ENCODE data around the gene ZNF717. TPM values are rescaled to one million over a fixed set of nuclear protein-coding genes. Genes with fewer than 3 reads are reported as not detected.
"Not testable (repeated sequence)": the region's sequence is repeated elsewhere in the genome, so short reads cannot be mapped to it uniquely, and the experiment has no call there.

Gene ZNF717
- total RNA-seq, 1 donor from 2014 or later = 5.3 TPM

GRCh38 chr3:75781079-75781745, 4.1 kb downstream of the ZNF717 start:
- H3K9me3 Mint-ChIP-seq (ENCODE audit: unreplicated experiment) = peaks cover 26% of the 10 kb centered on the region
- TF ChIP-seq CTCF (IDR thresholded peaks at IDR 0.05; ENCODE audit: unreplicated experiment) = no peak

GRCh38 chr3:75777742-75778141, 7.6 kb downstream of the ZNF717 start:
- peak overlapping the region; percentile 53 for H3K4me3 Mint-ChIP-seq (ENCODE audit: unreplicated experiment)
- not testable (repeated sequence) for DNase-seq (ENCODE audit: low spot score); H3K27me3 Mint-ChIP-seq (ENCODE audit: unreplicated experiment); H3K27ac Mint-ChIP-seq (ENCODE audit: unreplicated experiment); H3K4me1 Mint-ChIP-seq (ENCODE audit: unreplicated experiment)
- peaks cover 47% of the 10 kb centered on the region for H3K36me3 Mint-ChIP-seq (ENCODE audit: low read depth, unreplicated experiment)
- peaks cover 26% of the 10 kb centered on the region for H3K9me3 Mint-ChIP-seq (ENCODE audit: unreplicated experiment)

More at GRCh38 chr3:75781079-75781745, 4.1 kb downstream of the ZNF717 start:
- DNase-seq (ENCODE audit: low spot score) = no peak
- no peak overlapping the region for H3K27ac Mint-ChIP-seq (ENCODE audit: unreplicated experiment)
- no peaks in the 10 kb centered on the region for H3K4me1 Mint-ChIP-seq (ENCODE audit: unreplicated experiment)
- peaks cover 52% of the 10 kb centered on the region for H3K36me3 Mint-ChIP-seq (ENCODE audit: low read depth, unreplicated experiment)
- H3K27me3 Mint-ChIP-seq (ENCODE audit: unreplicated experiment) = peaks cover 12% of the 10 kb centered on the region
- no peak overlapping the region for H3K4me3 Mint-ChIP-seq (ENCODE audit: unreplicated experiment)

GRCh38 chr3:75771631-75772030, 13.7 kb downstream of the ZNF717 start:
- not testable (repeated sequence) for H3K4me3 Mint-ChIP-seq (ENCODE audit: unreplicated experiment); H3K4me1 Mint-ChIP-seq (ENCODE audit: unreplicated experiment); H3K9me3 Mint-ChIP-seq (ENCODE audit: unreplicated experiment); H3K27me3 Mint-ChIP-seq (ENCODE audit: unreplicated experiment); H3K36me3 Mint-ChIP-seq (ENCODE audit: low read depth, unreplicated experiment); H3K27ac Mint-ChIP-seq (ENCODE audit: unreplicated experiment); DNase-seq (ENCODE audit: low spot score)

GRCh38 chr3:75768303-75769017, 16.9 kb downstream of the ZNF717 start:
- H3K9me3 Mint-ChIP-seq (ENCODE audit: unreplicated experiment) = no peaks in the 10 kb centered on the region
- no peak overlapping the region for H3K4me3 Mint-ChIP-seq (ENCODE audit: unreplicated experiment)
- peaks cover 4% of the 10 kb centered on the region for H3K36me3 Mint-ChIP-seq (ENCODE audit: low read depth, unreplicated experiment)
- TF ChIP-seq CTCF (IDR thresholded peaks at IDR 0.05; ENCODE audit: unreplicated experiment) = no peak
- H3K27me3 Mint-ChIP-seq (ENCODE audit: unreplicated experiment) = peaks cover 4% of the 10 kb centered on the region
- no peaks in the 10 kb centered on the region for H3K4me1 Mint-ChIP-seq (ENCODE audit: unreplicated experiment)
- H3K27ac Mint-ChIP-seq (ENCODE audit: unreplicated experiment) = no peak overlapping the region
- no peak for DNase-seq (ENCODE audit: low spot score)

- Mint-ChIP-seq H3K36me3 (ENCODE audit: low read depth, unreplicated experiment) (peaks cover 66% of the 10 kb centered on the region), H3K4me3 (ENCODE audit: unreplicated experiment) (peak overlapping the region; percentile 1), H3K4me1 (ENCODE audit: unreplicated experiment) (no peaks in the 10 kb centered on the region), H3K27ac (ENCODE audit: unreplicated experiment) (no peak overlapping the region), H3K27me3 (ENCODE audit: unreplicated experiment) (peaks cover 3% of the 10 kb centered on the region), H3K9me3 (ENCODE audit: unreplicated experiment) (peaks cover 39% of the 10 kb centered on the region)
- DNase-seq (ENCODE audit: low spot score) = no peak
- no peak for TF ChIP-seq CTCF (IDR thresholded peaks at IDR 0.05; ENCODE audit: unreplicated experiment)
Observed at GRCh38 chr3:75737831-75738493, 47.4 kb downstream of the ZNF717 start.
